Osteocyte (in vitro differentiated cells): ENCODE measurements around the gene IQGAP3. TPM values are rescaled to one million over a fixed set of nuclear protein-coding genes. Genes with fewer than 3 reads are reported as not detected.

Experiments used
- DNase-seq: peaks from one replicate; pipeline ENCODE4 v3.0.0; 2021; ENCODE audit warnings: mixed read lengths; ENCODE audit not compliant: unreplicated experiment; ENCODE audit errors: extremely low spot score
- H3K27ac Mint-ChIP-seq: one replicate; pipeline ENCODE4 v1.8.0; 2021; ENCODE audit warnings: mild to moderate bottlenecking, mixed read lengths; ENCODE audit not compliant: unreplicated experiment
- H3K27me3 Mint-ChIP-seq: one replicate; pipeline ENCODE4 v1.8.0; 2021; ENCODE audit warnings: mixed read lengths; ENCODE audit not compliant: unreplicated experiment
- H3K36me3 Mint-ChIP-seq: one replicate; pipeline ENCODE4 v1.8.0; 2021; ENCODE audit warnings: mixed read lengths; ENCODE audit not compliant: unreplicated experiment
- H3K4me1 Mint-ChIP-seq: one replicate; pipeline ENCODE4 v1.8.0; 2021; ENCODE audit warnings: mixed read lengths; ENCODE audit not compliant: unreplicated experiment
- H3K4me3 Mint-ChIP-seq: one replicate; pipeline ENCODE4 v1.8.0; 2021; ENCODE audit warnings: mild to moderate bottlenecking, moderate library complexity, mixed read lengths; ENCODE audit not compliant: unreplicated experiment
- H3K9me3 Mint-ChIP-seq: one replicate; pipeline ENCODE4 v1.8.0; 2021; ENCODE audit warnings: mixed read lengths; ENCODE audit not compliant: unreplicated experiment
- total RNA-seq: library from RNA; stranded (reverse); gene quantifications from 2 replicates; pipeline ENCODE4 v1.2.1, GENCODE V29; 2021
- TF ChIP-seq, protein P1 (sequence below): fragments of 200-600 bp; sonication (generic); IDR thresholded peaks from 2 replicates; pipeline ENCODE4 v1.5.0; 2021; ENCODE audit warnings: antibody characterized with exemption, mild to moderate bottlenecking, moderate library complexity

The IQGAP3 gene
- total RNA-seq, 1 donor from 2014 or later, result 9.8 TPM

DNA sequence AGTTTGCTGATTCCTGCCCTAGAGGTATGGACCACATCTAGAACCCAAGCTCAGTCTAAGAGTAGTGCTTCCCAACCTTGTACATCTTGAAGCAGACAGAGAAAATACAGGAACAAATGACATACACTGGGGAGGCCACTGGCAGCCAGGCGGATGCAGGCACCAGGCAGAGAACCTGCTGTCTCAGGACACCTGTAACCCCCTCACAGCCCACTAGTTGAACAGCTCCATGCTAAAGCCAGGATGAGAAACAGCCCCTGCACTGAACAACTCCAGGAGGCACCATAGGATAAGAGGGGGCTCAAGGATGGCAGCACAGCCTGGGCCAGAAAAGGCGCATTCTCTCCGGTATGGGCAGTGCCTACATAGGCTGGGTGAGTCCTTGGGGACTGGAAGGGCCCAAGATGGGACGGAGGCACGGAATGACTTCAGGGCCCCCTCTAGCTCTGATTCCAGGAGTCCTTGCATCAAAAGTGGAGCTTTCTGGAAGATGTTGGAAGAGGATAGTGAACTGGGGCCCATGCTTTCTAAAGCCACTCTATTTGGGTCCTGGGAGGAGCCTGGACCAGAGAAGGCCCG is 87.8 kb downstream of the IQGAP3 start:
- TF ChIP-seq, protein P1, sequence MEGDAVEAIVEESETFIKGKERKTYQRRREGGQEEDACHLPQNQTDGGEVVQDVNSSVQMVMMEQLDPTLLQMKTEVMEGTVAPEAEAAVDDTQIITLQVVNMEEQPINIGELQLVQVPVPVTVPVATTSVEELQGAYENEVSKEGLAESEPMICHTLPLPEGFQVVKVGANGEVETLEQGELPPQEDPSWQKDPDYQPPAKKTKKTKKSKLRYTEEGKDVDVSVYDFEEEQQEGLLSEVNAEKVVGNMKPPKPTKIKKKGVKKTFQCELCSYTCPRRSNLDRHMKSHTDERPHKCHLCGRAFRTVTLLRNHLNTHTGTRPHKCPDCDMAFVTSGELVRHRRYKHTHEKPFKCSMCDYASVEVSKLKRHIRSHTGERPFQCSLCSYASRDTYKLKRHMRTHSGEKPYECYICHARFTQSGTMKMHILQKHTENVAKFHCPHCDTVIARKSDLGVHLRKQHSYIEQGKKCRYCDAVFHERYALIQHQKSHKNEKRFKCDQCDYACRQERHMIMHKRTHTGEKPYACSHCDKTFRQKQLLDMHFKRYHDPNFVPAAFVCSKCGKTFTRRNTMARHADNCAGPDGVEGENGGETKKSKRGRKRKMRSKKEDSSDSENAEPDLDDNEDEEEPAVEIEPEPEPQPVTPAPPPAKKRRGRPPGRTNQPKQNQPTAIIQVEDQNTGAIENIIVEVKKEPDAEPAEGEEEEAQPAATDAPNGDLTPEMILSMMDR, result no peak
- Mint-ChIP-seq H3K9me3 (no peaks in the 10 kb centered on the region), H3K27me3 (no peaks in the 10 kb centered on the region), H3K4me3 (no peak overlapping the region), H3K4me1 (peaks cover 25% of the 10 kb centered on the region), H3K27ac (no peak overlapping the region), H3K36me3 (peaks cover 23% of the 10 kb centered on the region)
- no peak for DNase-seq

DNA sequence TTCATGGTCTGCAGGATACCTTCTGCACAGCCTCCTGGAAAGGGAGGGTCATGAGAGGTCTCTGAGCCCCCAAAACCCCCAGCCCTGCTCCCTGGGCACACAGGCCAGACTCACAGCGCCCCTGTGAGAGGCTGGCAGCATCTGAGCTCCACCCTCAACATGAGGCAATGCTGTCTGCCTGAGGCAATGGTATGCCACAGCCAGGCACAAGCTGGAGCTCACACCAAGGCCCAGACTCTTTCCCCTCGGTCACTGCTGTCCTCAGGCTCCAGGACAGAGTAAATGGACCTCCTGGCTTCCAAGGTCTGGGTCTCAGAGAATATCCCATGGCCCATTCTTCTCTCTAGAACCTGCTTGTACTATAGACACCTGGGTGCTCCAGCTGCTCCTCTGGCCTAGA is 89.0 kb downstream of the IQGAP3 start:
- no peaks in the 10 kb centered on the region for H3K9me3 Mint-ChIP-seq
- no peak overlapping the region for H3K4me3 Mint-ChIP-seq
- no peak for DNase-seq
- no peaks in the 10 kb centered on the region for H3K27me3 Mint-ChIP-seq
- H3K27ac Mint-ChIP-seq, result no peak overlapping the region
- H3K36me3 Mint-ChIP-seq, result peaks cover 29% of the 10 kb centered on the region
- TF ChIP-seq, protein P1, result no peak
- peaks cover 13% of the 10 kb centered on the region for H3K4me1 Mint-ChIP-seq

DNA sequence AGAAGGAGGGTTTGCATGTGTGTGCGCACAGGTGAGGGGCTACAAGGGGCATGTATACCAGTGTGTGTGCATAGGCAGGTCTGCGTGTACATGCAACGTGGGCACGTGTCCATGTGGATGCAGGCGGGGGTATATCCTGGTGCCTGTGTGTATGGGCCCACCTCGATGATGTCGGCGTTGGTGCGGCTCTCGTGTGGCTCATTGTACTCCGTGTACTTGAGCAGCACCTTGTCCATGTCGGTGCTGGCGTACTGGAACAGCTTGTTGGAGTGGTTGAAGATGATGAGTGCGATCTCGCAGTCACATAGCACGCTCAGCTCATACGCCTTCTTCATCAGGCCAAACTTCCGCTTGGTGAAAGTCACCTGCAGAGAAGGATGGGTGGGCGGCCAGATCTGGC is 90.1 kb downstream of the IQGAP3 start:
- H3K36me3 Mint-ChIP-seq, result peaks cover 37% of the 10 kb centered on the region
- no peak for DNase-seq
- TF ChIP-seq, protein P1, result no peak
- H3K27me3 Mint-ChIP-seq, result no peaks in the 10 kb centered on the region
- H3K4me3 Mint-ChIP-seq, result no peak overlapping the region
- no peaks in the 10 kb centered on the region for H3K9me3 Mint-ChIP-seq
- H3K4me1 Mint-ChIP-seq, result peaks cover 9% of the 10 kb centered on the region
- no peak overlapping the region for H3K27ac Mint-ChIP-seq

DNA sequence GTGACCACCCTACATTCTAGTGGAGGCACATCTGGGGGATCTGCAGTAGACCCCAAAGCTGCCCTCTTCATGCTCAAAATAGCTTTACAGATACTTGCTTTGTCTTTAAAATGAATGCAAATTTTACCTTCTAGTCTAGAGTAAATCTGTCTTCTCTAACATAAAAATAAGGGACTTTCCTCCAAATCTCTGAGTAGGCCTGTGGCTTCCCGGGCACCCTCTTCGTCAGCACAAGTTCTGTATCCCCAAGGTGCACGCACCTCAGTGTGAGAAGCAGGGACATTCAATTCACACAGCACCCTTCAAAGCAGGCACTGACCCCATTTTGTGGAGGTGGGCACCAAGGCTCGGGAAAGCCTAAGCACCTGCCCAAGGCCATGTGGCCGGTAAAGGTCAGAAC is 90.8 kb downstream of the IQGAP3 start:
- Mint-ChIP-seq H3K9me3 (no peaks in the 10 kb centered on the region), H3K27ac (peak overlapping the region; percentile 71)

DNA sequence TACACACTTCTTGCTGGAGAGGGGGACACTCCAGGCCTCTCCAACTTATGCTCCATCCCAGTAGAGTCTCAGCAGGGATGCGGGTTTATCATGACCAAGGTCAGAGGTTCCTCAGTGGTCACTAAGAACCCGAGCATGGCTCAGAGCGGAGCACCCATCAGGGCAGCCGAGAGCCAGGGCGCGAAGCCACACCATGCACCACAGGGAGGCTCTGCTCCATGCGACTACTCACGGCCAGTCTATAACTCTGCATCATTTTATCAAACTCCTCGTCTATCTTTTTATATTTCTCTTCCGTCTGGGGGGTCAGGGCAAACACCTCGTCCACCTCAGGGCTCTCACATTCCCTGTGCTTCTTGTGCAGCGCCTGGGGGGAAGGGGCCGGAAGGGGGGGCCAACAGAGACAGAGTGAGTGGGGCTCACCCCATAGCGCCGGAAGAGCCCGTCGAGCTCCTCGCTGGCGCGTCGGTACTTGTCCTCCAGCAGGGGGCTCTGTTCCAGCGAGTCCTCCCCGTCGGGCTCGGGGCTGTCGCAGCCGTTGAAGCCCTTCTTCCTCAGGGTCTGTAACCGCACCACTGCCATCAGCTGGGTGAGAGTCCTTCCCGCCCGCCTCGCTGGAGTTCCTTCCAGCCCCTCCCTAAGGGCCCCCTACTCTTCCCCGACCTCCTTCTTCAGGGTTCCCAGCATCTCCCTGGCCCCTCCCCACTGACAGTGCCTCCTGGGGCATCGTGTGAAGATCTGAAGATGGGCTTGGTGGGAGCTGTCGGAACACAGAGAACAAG is 91.8 kb downstream of the IQGAP3 start:
- Mint-ChIP-seq H3K27me3 (no peaks in the 10 kb centered on the region), H3K27ac (peak overlapping the region; percentile 52), H3K4me1 (peaks cover 7% of the 10 kb centered on the region), H3K4me3 (no peak overlapping the region), H3K36me3 (peaks cover 49% of the 10 kb centered on the region), H3K9me3 (no peaks in the 10 kb centered on the region)
- TF ChIP-seq, protein P1, result peak; percentile 71
- DNase-seq, result no peak

More for the DNA sequence above, 90.8 kb downstream of the IQGAP3 start:
- Mint-ChIP-seq H3K36me3 (peaks cover 40% of the 10 kb centered on the region), H3K4me1 (peaks cover 9% of the 10 kb centered on the region), H3K27me3 (no peaks in the 10 kb centered on the region), H3K4me3 (no peak overlapping the region)
- DNase-seq, result no peak
- TF ChIP-seq, protein P1, result no peak
